KG1 (cell line): ENCODE data around the gene ADAMTS13.
"Not testable (repeated sequence)": the region's sequence is repeated elsewhere in the genome, so short reads cannot be mapped to it uniquely, and the experiment has no call there.

Experiments used
- DNase-seq: peaks from one replicate; lab custom pipeline; 2025; lab: John Stamatoyannopoulos, UW

ADAMTS13 gene

DNA sequence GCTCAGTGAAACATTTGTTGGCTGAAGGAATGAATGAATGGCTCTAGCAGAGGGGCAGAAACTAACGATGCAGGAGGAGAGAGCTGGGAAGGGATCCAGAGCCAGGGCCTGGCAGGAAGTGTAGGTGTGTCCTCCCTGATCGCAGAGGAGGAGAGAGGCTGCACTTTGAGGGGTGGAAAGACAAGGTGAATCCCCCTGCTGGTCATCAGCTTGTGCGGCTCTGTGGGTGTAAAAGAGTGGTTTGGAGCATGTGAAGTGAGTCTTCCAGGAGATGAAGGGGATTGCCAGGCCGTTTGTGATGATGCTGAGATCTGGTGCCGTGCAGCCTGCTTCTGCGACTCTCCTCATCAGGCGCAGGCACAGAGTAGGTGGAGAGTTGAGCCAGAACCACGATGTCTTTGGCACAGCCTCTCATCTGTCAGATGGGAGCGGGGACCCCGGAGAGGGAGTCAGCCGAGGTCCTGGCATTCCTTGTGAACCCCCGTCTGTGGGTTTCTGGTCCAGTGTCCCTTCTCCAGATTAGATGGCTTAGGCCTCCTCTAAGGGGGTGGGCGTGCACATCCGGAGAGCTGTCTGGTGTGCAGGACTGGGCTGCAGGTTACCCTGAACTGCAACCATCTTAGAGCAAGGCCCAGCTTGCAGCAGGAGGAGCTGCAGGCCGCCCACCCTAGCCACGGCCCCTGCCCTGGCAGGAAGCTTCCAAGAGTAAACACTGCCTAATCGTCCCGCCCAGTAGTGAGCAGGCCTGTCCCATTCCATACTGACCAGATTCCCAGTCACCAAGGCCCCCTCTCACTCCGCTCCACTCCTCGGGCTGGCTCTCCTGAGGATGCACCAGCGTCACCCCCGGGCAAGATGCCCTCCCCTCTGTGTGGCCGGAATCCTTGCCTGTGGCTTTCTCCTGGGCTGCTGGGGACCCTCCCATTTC lies at the start of gene ADAMTS13:
Gene ADAMTS13, plus strand, starts transcription at position 753 of the 928 bp plus-strand sequence. Its CDS starts 77 bp downstream, at position 830.
- DNase-seq, result no peak

DNA sequence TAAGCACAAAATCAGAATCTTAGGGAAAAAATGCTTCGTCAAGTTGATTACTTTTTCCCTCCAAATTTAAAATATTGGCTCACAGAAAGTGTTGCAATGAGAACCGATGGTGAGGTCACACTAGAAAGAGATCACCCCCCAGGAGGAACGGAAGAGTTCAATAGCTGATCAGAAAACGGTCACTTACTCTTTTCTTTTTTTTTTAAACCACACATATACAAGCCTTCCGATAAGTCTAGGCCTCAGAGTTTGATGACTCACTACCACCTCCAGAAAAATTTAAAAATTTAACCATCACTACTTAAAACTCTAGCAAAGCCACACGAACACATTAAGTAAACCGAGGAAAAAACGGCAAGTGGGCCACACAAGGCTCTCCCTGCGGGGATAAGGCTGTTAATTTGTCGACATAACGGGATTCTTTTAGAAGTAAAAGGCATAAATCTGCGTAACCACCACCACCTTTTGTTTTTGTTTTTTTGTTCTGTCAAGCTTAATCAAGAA lies 47.5 kb upstream of the ADAMTS13 start:
- DNase-seq, result no peak

GRCh38 chr9:133375116-133375723 lies 46.9 kb upstream of the ADAMTS13 start:
- DNase-seq, result no peak

DNA sequence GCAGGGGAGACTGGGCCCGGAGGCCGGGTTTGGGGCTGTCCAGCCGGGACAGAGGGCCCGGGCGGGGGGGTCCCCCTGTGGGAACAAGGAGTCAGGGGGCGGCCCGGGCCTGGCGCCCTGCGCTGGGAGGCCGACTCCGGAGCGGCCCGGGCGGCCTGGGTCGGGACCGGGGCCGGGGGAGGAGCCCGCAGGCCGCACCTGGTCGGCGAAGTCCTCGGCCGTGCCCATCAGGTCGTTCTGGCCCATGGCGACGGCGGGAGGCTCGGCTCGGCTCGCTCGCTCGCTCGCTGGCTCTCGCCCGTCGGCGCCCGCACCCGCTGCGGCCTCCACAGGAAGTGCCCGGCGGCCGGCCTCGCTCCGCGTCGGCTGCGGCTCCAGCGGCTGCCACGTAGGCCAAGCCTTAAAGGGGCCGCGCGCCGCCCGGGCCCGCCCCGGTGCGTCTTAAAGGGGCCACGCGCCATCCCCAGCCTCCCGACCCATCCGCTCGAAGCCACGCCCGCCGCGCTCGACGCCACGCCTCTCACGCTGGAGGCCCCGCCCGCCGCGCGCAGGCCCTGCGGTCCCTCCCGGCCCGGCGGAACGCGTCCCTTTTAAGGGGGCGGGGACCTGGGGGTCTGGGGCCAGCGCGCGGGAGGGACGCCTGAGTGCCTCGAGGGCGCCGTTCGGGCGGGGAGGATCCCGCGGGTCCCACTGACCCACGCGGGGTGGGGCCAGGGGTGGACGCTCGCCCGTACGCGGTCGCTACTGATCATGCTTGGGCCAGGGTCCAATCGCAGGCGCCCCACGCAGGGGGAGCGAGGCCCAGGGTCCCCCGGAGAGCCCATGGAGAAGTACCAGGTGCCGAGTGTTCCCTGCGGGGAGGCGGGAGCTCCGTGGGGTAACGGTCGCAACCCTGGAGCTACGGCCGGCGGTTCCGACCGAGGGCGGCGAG lies 46.2 kb upstream of the ADAMTS13 start, which contains the start of the genes STKLD1 and SURF4:
Gene STKLD1, plus strand, starts transcription at position 643 of the 931 bp plus-strand sequence. Its CDS starts 108 bp downstream, at position 751.
Gene SURF4, minus strand, starts transcription at position 337 of the 931 bp plus-strand sequence. Its CDS starts 91 bp downstream, at position 246.
- DNase-seq, result peak; percentile 90

DNA sequence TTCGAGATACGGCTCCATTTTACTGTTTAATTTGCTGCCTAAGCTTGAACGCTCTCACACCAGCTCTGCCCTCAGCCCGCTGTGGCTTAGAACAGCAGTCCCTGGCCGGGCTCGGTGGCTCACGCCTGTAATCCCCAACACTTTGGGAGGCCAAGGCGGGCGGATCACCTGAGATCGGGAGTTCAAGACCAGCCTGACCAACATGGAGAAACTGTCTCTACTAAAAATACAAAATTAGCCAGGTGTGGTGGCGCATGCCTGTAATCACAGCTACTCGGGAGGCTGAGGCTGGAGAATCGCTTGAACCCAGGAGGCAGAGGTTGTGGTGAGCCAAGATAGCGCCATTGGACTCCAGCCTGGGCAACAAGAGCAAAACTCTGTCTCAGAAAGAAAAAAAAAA lies 44.9 kb upstream of the ADAMTS13 start:
- DNase-seq, result not testable (repeated sequence)

GRCh38 chr9:133377721-133378216 lies 44.4 kb upstream of the ADAMTS13 start:
- DNase-seq, result no peak

DNA sequence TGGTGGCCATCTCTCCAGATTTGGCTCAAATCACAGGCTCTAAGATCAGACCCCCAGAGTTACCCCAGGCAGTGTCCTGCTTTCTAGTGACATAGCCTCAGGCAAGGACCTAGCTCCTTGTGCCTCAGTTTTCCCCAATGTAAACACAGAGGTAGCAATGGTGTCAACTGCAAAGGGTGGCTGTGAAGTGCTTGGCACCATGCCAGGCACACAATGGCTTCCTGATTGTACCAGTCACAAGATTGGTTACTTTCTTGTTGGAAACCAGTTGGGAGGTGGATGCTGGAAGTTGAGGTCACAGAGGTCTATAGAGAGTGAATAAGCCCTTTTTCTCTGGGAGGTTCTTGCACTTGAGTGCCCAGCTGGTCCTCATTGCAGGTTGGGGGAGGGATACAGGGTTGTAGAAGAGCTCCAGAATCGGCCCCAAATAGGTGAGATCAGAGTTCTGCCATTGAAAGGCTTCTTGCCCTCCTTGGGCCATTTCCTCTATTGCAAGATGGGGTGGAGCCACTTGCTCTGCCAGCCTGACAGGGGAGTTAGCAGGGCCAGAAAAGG lies 43.7 kb upstream of the ADAMTS13 start:
- no peak for DNase-seq

DNA sequence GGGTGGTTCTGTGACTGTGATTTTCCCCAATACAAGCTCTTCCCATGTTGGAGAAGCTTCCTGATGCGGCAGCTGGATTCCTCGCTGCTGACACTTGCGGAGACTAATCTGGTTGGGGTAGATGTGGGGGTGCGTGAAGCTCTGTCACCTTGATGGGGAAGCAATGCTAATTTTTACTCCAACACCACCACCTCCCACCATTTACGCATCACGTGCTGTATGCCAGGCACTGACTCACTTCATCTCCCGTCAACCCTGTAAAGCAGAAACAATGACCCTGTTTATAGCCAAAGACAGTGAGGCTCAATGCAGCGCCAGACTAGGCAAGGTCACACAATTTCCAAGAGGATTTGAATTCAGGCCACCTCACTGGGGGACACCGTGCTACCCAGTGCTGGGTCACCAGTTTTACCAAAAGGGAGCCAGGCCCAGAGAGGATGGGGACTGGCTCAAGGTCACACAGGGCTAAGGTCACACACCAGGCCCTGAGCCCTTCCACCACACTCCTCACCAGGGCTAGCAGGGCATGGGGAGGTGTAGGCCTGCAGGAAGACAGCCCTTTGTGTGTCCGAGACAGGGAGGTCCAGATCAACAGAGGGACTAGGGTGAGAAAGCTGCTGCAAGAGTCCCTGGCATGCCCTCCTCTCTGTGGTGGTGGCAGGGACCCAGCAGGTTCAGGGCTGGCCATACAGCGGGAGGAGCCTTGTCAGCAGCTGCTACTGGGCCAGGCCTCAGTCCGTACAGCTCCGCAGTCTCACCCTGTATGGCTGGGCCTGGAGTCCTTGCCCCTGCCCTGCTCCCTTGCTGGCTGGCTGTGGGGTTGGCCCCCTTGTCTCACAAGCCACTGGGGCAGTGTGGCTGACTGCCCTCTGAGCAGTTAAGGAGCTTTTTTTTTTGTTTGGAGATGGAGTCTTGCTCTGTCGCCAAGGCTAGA lies 42.7 kb upstream of the ADAMTS13 start:
- no peak for DNase-seq

GRCh38 chr9:133380734-133381133 lies 41.4 kb upstream of the ADAMTS13 start:
- DNase-seq, result no peak

- no peak for DNase-seq
Measured at GRCh38 chr9:133382507-133383141, 39.5 kb upstream of the ADAMTS13 start.

DNA sequence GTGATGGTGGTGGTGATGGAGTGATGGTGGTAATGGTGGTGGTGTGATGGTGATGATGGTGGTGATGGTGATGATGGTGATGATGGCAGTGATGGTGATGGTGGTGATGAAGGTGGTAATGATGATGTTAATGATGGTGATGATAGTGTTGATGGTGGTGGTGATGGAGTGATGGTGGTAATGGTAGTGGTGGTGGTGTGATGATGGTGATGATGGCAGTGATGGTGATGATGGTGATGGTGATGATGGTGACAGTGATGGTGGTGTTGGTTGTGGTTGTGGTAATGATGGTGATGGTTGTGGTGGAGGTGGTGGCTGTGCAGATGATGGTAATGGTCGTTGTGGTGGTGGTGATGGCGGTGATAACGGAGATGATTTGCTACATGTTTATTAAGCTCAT lies 38.7 kb upstream of the ADAMTS13 start:
- DNase-seq, result no peak

- DNase-seq, result no peak
Measured at GRCh38 chr9:133384736-133385321, 37.3 kb upstream of the ADAMTS13 start.

DNA sequence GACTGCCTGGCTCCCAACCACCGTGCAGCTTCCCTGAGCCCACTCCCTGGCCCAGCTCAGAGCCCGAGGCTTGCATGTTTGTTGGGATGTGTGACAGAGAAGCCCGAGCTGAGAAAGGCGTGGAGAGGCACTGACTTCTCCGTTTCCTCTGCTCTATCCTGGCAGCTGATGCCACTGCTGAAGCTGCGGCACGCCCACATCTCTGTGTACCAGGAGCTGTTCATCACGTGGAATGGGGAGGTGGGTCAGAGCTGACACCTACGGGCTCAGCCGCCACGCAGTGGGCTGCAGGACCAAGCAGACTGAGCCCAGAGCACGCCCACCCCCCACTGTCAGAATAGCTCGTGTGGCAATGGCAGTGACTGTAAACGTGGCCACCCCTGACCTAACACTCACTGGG lies 36.7 kb upstream of the ADAMTS13 start:
- no peak for DNase-seq

GRCh38 chr9:133386338-133386737 lies 35.8 kb upstream of the ADAMTS13 start:
- DNase-seq, result no peak

DNA sequence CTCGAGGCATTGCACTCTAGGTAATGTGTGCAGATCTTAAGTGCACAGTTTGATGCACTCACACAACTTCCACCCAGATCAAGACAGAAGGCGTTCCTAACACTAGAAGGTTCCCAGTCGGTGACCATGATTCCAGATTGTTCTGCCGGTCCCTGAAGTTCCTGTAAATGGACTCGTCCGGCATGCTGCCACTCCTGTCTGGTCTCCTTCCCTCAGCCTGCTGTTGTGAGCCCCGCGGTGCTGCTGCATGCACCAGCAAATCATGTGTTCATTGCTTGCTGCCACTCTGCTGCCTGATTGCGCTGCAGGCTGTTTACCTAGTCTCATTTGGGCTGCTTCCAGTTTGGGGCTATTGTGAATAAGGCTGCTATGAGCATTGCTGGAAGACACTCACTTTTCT lies 34.5 kb upstream of the ADAMTS13 start:
- DNase-seq, result no peak

GRCh38 chr9:133389025-133389557 lies 33.1 kb upstream of the ADAMTS13 start:
- no peak for DNase-seq

DNA sequence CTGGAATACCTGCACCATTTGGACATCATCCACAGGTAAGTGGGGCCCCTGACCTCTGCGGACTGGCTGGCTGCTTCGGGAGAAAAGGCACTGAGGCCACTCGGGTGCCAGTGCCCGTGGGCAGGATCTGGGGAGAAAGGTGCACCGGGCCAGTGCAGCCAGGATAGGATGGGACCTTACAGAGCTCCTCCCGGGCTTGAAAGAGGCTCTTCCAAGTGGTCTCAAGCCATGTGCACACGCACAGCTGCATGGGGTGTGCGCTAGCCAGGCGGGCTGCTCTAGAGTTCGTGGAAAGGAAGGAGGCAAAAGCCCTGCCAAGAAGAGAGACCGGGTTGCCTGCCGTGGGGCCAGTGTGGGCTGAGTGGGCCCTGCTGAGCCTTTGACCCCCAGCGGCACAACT lies 32.6 kb upstream of the ADAMTS13 start:
- no peak for DNase-seq

DNA sequence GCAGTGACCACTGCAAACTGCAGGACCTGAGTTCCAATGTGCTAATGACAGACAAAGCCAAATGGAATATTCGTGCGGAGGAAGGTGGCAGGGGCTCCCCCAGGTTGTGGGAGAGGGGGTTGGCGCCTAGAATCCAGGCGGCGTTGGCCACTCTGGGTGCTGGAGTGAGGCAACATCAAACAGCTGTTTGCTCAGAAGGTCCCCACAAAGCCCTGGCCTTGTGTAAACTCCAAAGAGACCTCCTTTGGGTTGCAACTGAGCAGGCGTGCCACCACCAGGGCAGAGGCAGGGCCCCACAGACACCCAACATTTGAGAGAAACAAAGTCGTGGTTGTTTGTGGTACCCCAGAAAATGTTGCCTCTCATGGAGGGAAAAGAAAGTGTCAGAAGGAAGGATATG lies 31.5 kb upstream of the ADAMTS13 start:
- DNase-seq, result no peak

DNA sequence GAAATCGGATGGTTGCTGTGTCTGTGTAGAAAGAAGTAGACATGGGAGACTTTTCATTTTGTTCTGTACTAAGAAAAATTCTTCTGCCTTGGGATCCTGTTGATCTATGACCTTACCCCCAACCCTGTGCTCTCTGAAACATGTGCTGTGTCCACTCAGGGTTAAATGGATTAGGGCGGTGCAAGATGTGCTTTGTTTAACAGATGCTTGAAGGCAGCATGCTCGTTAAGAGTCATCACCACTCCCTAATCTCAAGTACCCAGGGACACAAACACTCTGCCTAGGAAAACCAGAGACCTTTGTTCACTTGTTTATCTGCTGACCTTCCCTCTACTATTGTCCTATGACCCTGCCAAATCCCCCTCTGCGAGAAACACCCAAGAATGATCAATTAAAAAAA lies 30.7 kb upstream of the ADAMTS13 start:
- not testable (repeated sequence) for DNase-seq
